Endothelial cell (in vitro differentiated cells): ENCODE data around the gene BMERB1. TPM values are rescaled to one million over a fixed set of nuclear protein-coding genes. Genes with fewer than 3 reads are reported as not detected.

Experiments used
- DNase-seq: peaks from one replicate; pipeline ENCODE4 v3.0.0; 2021; ENCODE audit warnings: low spot score
- H3K27ac Mint-ChIP-seq: one replicate; pipeline ENCODE4 v1.8.0; 2021; ENCODE audit warnings: mixed read lengths, inconsistent platforms; ENCODE audit not compliant: unreplicated experiment
- H3K27me3 Mint-ChIP-seq: one replicate; pipeline ENCODE4 v1.8.0; 2021; ENCODE audit warnings: mild to moderate bottlenecking, moderate library complexity, mixed read lengths, inconsistent platforms; ENCODE audit not compliant: unreplicated experiment
- H3K36me3 Mint-ChIP-seq: one replicate; pipeline ENCODE4 v1.8.0; 2021; ENCODE audit warnings: mild to moderate bottlenecking, low read depth, mixed read lengths, inconsistent platforms; ENCODE audit not compliant: unreplicated experiment
- H3K4me1 Mint-ChIP-seq: one replicate; pipeline ENCODE4 v1.8.0; 2021; ENCODE audit warnings: mild to moderate bottlenecking, mixed read lengths, inconsistent platforms; ENCODE audit not compliant: unreplicated experiment
- H3K4me3 Mint-ChIP-seq: one replicate; pipeline ENCODE4 v1.8.0; 2021; ENCODE audit warnings: mild to moderate bottlenecking, mixed read lengths, inconsistent platforms; ENCODE audit not compliant: unreplicated experiment
- H3K9me3 Mint-ChIP-seq: one replicate; pipeline ENCODE4 v1.8.0; 2021; ENCODE audit warnings: mixed read lengths, inconsistent platforms; ENCODE audit not compliant: unreplicated experiment
- total RNA-seq: library from RNA; stranded (reverse); fragmentation: NEBNext Ultra II Directional; extraction: Animal tissue kit (Norgen Biotek cat#: 25700); gene quantifications from one replicate; pipeline ENCODE4 v1.2.1, GENCODE V29; 2021; ENCODE audit not compliant: unreplicated experiment
- TF ChIP-seq, protein P1 (sequence below): fragments of 200-600 bp; sonication (generic); IDR thresholded peaks from one replicate; pipeline ENCODE4 v1.5.0; 2021; ENCODE audit warnings: antibody characterized with exemption; ENCODE audit not compliant: unreplicated experiment

BMERB1 gene
- total RNA-seq, 1 donor from 2014 or later: 9.9 TPM

DNA sequence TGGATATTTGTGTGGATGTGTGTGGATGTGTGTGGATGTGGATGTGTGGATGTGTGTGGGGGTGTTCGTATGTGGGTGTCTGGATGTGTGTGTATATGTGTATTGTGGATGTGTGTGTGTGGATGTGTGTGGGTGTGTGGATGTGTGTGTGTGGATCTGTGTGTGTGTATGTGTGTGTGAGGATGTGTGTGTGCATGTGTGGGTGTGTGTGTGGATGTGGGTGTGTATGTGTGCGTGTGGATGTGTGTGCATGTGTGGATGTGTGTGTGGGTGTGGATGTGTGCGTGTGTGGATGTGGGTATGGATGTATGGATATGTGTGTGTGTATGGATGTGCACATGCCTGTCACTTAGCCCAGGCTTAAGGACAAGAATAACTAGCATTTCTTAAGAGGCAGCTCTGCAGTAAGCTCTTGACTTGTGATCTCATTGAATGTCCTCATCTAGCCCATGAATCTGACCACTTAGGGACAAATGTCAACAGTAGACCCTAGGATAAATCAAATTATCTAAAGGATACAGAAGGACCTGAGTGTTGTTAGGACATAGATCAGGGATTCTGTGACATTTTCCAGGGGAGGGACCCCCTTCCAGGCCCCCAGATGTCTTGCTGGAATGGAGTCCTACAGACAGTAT lies 83.5 kb downstream of the BMERB1 start:
- no peak for DNase-seq
- TF ChIP-seq, protein P1, sequence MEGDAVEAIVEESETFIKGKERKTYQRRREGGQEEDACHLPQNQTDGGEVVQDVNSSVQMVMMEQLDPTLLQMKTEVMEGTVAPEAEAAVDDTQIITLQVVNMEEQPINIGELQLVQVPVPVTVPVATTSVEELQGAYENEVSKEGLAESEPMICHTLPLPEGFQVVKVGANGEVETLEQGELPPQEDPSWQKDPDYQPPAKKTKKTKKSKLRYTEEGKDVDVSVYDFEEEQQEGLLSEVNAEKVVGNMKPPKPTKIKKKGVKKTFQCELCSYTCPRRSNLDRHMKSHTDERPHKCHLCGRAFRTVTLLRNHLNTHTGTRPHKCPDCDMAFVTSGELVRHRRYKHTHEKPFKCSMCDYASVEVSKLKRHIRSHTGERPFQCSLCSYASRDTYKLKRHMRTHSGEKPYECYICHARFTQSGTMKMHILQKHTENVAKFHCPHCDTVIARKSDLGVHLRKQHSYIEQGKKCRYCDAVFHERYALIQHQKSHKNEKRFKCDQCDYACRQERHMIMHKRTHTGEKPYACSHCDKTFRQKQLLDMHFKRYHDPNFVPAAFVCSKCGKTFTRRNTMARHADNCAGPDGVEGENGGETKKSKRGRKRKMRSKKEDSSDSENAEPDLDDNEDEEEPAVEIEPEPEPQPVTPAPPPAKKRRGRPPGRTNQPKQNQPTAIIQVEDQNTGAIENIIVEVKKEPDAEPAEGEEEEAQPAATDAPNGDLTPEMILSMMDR: no peak
- Mint-ChIP-seq H3K27ac (no peak overlapping the region), H3K36me3 (peaks cover 5% of the 10 kb centered on the region), H3K4me3 (peak overlapping the region; percentile 39), H3K9me3 (no peaks in the 10 kb centered on the region), H3K4me1 (peaks cover 46% of the 10 kb centered on the region), H3K27me3 (peaks cover 2% of the 10 kb centered on the region)

DNA sequence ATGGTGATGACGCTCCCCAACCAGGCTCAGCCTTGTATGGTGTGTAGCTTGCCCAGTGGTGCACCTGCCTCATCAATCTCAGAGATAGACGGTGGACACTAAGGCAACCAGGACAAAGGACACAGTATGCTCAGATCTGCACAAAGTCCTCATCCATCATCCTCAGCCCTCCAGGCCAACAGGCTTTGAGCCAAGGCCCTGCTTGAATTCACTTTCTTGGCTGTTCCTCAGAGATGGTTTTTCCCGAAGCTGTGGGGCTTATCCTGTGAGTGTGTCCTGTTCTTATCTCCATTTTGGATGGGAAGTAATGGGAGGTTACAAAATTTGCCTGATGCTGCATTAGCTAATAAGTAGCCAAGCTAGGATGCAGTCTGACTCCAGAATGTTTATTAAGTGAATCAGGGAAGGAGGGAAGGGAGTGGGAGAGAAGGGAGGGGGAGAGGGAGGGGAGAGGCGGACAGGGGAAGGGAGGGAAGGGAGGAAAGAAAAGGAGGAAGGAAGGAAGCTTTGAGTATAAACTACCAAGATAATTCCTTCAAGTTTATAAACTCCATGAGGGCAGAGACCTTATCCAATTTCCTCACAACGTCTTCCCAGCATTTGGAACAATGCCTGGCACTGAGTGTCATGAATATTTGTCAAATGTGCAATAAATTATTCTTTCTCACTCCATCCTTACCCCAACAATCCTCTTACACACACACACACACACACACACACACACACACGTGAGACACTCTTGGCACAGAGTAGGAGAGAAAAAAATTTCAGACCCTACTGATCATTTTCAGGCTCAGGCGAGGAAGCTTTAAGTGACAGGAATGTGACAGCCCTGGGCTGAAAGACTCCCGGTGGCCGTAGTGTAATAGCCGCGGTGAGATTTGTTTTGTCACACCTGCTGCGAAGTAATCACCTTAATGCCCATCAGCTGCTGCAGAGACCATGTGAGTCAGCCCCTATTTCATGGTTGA lies 84.3 kb downstream of the BMERB1 start:
- peaks cover 2% of the 10 kb centered on the region for H3K27me3 Mint-ChIP-seq
- TF ChIP-seq, protein P1: no peak
- H3K9me3 Mint-ChIP-seq: no peaks in the 10 kb centered on the region
- H3K36me3 Mint-ChIP-seq: peaks cover 5% of the 10 kb centered on the region
- H3K27ac Mint-ChIP-seq: no peak overlapping the region
- H3K4me1 Mint-ChIP-seq: peaks cover 53% of the 10 kb centered on the region
- DNase-seq: no peak
- no peak overlapping the region for H3K4me3 Mint-ChIP-seq

DNA sequence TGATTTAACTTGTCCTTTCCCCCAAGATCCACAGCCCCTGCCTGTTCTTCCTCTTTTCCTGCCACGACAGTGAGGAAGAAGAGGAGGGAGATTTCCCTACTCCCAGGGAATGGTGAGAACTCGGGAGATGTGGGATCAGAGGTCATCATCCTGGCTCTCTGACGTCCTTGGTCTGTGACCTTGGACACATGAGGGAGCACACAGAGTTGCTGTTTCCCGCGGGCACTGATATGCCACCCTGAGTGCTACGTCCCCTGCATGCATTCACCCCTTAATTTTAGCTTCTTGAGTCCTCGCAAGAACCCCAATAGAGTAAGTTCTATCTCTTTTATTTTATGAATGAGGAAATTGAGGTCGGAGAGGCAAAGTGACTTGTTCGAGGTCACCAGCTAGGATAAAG lies 85.4 kb downstream of the BMERB1 start:
- no peak for DNase-seq
- Mint-ChIP-seq H3K27me3 (peaks cover 2% of the 10 kb centered on the region), H3K36me3 (peaks cover 5% of the 10 kb centered on the region), H3K4me3 (no peak overlapping the region), H3K9me3 (no peaks in the 10 kb centered on the region), H3K4me1 (peaks cover 54% of the 10 kb centered on the region), H3K27ac (no peak overlapping the region)
- TF ChIP-seq, protein P1: no peak

DNA sequence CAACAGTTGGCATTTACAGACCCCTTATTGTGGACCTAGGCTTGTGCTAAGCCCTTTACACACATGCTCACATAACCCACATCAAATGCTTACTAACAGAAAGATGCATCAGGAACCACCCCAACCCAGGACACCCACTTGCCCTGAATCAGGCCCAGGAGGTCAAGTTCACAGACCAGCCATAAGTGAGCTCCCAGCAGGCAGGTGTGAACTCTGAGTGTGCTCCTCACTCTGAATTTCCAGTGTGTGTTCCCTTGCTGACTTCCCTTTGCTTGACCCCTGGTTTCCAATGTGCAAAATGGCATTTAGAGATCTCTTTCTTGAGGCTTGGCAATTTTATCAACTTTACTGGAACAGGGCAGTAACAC lies 87.0 kb downstream of the BMERB1 start:
- no peak for DNase-seq
- H3K9me3 Mint-ChIP-seq: no peaks in the 10 kb centered on the region
- peaks cover 5% of the 10 kb centered on the region for H3K36me3 Mint-ChIP-seq
- no peak overlapping the region for H3K4me3 Mint-ChIP-seq
- peaks cover 54% of the 10 kb centered on the region for H3K4me1 Mint-ChIP-seq
- H3K27ac Mint-ChIP-seq: peak overlapping the region; percentile 32
- TF ChIP-seq, protein P1: no peak
- peaks cover 2% of the 10 kb centered on the region for H3K27me3 Mint-ChIP-seq
